Activated CD4-positive, alpha-beta T cell treated with anti-CD3 and anti-CD28 coated beads, Interleukin-10, Interleukin-2, amounts not matched to agents 100 ng/mL and 50 ng/mL, durations not matched to agents 16 hours and 8 hours (primary cell): ENCODE data around the gene ARHGEF2.
"Not testable (repeated sequence)": the region's sequence is repeated elsewhere in the genome, so short reads cannot be mapped to it uniquely, and the experiment has no call there.

ENCODE experiments used
- DNase-seq: peaks from one replicate; pipeline ENCODE4 v3.0.0-alpha.2; 2020

The ARHGEF2 gene

GRCh38 chr1:155990005-155990739 lies 11.8 kb upstream of the ARHGEF2 start:
- no peak for DNase-seq

GRCh38 chr1:155989242-155990004 lies 11.1 kb upstream of the ARHGEF2 start:
- peak; percentile 87 for DNase-seq

GRCh38 chr1:155984903-155985645 lies 6.7 kb upstream of the ARHGEF2 start:
- not testable (repeated sequence) for DNase-seq

- no peak for DNase-seq
These were observed 6.0 kb upstream of the ARHGEF2 start for GRCh38 chr1:155984341-155984740.

- DNase-seq = no peak
These were observed 5.1 kb upstream of the ARHGEF2 start for GRCh38 chr1:155983191-155984024.

GRCh38 chr1:155982106-155982505 lies 3.8 kb upstream of the ARHGEF2 start:
- DNase-seq = no peak

- no peak for DNase-seq
These were observed 3.1 kb upstream of the ARHGEF2 start for GRCh38 chr1:155981266-155982088.

GRCh38 chr1:155979597-155980343 lies 1.4 kb upstream of the ARHGEF2 start:
- no peak for DNase-seq

GRCh38 chr1:155978973-155979429 lies 654 bp upstream of the ARHGEF2 start:
- peak; percentile 41 for DNase-seq

GRCh38 chr1:155977690-155978324 lies 540 bp downstream of the ARHGEF2 start:
- DNase-seq = peak; percentile 54

GRCh38 chr1:155976913-155977689 lies 1.2 kb downstream of the ARHGEF2 start:
- DNase-seq = peak; percentile 24

GRCh38 chr1:155976062-155976912 lies 2.1 kb downstream of the ARHGEF2 start:
- peak; percentile 63 for DNase-seq

GRCh38 chr1:155975375-155976061 lies 2.8 kb downstream of the ARHGEF2 start:
- DNase-seq = no peak

- no peak for DNase-seq
These were observed 3.9 kb downstream of the ARHGEF2 start for GRCh38 chr1:155974208-155975115.

- no peak for DNase-seq
These were observed 4.6 kb downstream of the ARHGEF2 start for GRCh38 chr1:155973723-155974122.

- no peak for DNase-seq
These were observed 6.2 kb downstream of the ARHGEF2 start for GRCh38 chr1:155971910-155972809.
